OCI-LY1 (cell line): ENCODE measurements around the gene KLHL36.

Experiments
- H2AFZ ChIP-seq: fragments of 200-600 bp; sonication (generic), shearing (Covaris generic); 2 replicates; pipeline ENCODE4 v1.6.0; 2014; ENCODE audit warnings: antibody characterized with exemption, mild to moderate bottlenecking, low read length
- H3F3A ChIP-seq: fragments of 200-600 bp; sonication (generic), shearing (Covaris generic); 2 replicates; pipeline ENCODE4 v1.6.0; 2014; ENCODE audit warnings: mild to moderate bottlenecking, antibody characterized with exemption, low read length, moderate library complexity; ENCODE audit not compliant: insufficient read depth
- H3K27ac ChIP-seq: fragments of 200-600 bp; sonication (generic); 2 replicates; pipeline ENCODE4 v1.5.1; 2014; ENCODE audit warnings: low read length, mixed run types, mild to moderate bottlenecking, low read depth; ENCODE audit not compliant: poor library complexity, severe bottlenecking
- H3K27me3 ChIP-seq: fragments of 200-600 bp; sonication (generic); 2 replicates; pipeline ENCODE4 v1.6.0; 2014; ENCODE audit warnings: antibody characterized with exemption, mild to moderate bottlenecking, low read length, moderate library complexity; ENCODE audit not compliant: insufficient read depth
- H3K36me3 ChIP-seq: fragments of 200-600 bp; sonication (generic); 2 replicates; pipeline ENCODE4 v1.6.1; 2014; ENCODE audit warnings: mild to moderate bottlenecking, antibody characterized with exemption, low read length, moderate library complexity, mixed read lengths; ENCODE audit not compliant: insufficient read depth
- H3K4me1 ChIP-seq: fragments of 200-600 bp; sonication (generic); 2 replicates; pipeline ENCODE4 v1.5.1; 2014; ENCODE audit warnings: mild to moderate bottlenecking, low read length, moderate library complexity; ENCODE audit not compliant: insufficient read depth, severe bottlenecking
- H3K4me2 ChIP-seq: fragments of 200-600 bp; sonication (generic), shearing (Covaris generic); 2 replicates; pipeline ENCODE4 v1.6.1; 2014; ENCODE audit warnings: low read length
- H3K4me3 ChIP-seq: fragments of 200-600 bp; sonication (generic); 2 replicates; pipeline ENCODE4 v1.5.1; 2014; ENCODE audit warnings: low read length, low read depth, mild to moderate bottlenecking, mixed read lengths; ENCODE audit not compliant: poor library complexity, severe bottlenecking
- H3K79me2 ChIP-seq: fragments of 200-600 bp; shearing (Covaris generic); 2 replicates; pipeline ENCODE4 v1.6.1; 2016; ENCODE audit warnings: mixed run types, low read length, mixed read lengths; ENCODE audit not compliant: insufficient read depth
- H3K9ac ChIP-seq: fragments of 200-600 bp; sonication (generic), shearing (Covaris generic); 2 replicates; pipeline ENCODE4 v1.6.1; 2014; ENCODE audit warnings: mild to moderate bottlenecking, low read length, mixed read lengths
- H3K9me2 ChIP-seq: fragments of 200-600 bp; sonication (generic), shearing (Covaris generic); 2 replicates; pipeline ENCODE4 v1.6.1; 2014; ENCODE audit warnings: low read depth, mild to moderate bottlenecking, low read length, mixed read lengths
- H3K9me3 ChIP-seq: fragments of 200-600 bp; shearing (Covaris generic); 2 replicates; pipeline ENCODE4 v1.6.1; 2014; ENCODE audit warnings: low read length, mixed read lengths
- H4K20me1 ChIP-seq: fragments of 200-600 bp; sonication (generic), shearing (Covaris generic); 2 replicates; pipeline ENCODE4 v1.6.0; 2016; ENCODE audit warnings: mild to moderate bottlenecking, low read length; ENCODE audit not compliant: insufficient read depth
- EZH2 ChIP-seq: fragments of 200-600 bp; sonication (generic), shearing (Covaris generic); IDR thresholded peaks from 2 replicates; pipeline ENCODE4 v1.8.0; 2017; ENCODE audit warnings: borderline replicate concordance, mixed run types, mild to moderate bottlenecking, antibody characterized with exemption, low read length, moderate library complexity, mixed read lengths
- TF ChIP-seq, protein P1 (sequence below): fragments of 200-600 bp; sonication (generic), shearing (Covaris generic); IDR thresholded peaks from 2 replicates; pipeline ENCODE4 v1.5.1; 2017; ENCODE audit warnings: mild to moderate bottlenecking, antibody characterized with exemption, low read length, moderate library complexity, mixed read lengths

KLHL36 gene

DNA sequence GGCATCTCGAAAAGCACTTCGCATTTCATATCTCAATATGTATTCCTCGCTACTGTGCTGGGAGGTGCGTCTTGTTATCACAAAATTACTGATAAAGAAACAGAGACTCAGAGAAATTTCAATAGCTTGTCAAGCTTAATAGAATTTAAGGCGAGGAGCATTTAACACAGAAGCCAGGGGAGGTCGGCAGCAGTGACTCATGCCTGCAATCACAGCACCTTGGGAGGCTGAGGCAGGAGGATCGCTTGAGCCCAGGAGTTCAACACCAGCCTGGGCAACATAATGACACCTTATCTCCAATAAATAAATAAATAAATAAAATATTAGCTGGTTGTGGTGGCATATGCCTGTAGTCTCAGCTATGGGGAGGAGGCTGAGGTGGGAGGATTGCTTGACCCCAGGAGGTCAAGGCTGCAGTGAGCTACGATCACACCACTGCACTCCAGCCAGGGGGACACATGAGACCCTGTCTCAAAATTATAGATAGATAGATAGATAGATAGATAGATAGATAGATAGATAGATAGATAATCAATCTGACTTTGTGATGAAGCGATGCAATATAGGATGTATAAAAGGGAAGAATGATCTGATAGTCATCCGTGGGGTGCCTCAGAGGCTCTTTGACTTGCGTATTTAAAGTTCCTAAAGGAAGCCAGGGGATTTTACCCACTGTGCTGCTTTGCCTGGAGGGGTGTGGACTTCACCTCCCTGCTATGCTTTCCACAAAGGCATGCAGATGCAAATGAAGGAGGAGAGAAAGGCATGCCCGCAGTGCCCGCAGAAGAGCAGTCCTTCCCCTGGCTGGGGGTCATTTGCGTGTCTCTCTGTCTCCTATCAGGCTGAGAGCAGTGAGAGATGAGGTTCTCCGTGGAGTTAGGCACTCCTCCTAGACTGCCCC is 35.6 kb downstream of the KLHL36 start:
- TF ChIP-seq, protein P1, sequence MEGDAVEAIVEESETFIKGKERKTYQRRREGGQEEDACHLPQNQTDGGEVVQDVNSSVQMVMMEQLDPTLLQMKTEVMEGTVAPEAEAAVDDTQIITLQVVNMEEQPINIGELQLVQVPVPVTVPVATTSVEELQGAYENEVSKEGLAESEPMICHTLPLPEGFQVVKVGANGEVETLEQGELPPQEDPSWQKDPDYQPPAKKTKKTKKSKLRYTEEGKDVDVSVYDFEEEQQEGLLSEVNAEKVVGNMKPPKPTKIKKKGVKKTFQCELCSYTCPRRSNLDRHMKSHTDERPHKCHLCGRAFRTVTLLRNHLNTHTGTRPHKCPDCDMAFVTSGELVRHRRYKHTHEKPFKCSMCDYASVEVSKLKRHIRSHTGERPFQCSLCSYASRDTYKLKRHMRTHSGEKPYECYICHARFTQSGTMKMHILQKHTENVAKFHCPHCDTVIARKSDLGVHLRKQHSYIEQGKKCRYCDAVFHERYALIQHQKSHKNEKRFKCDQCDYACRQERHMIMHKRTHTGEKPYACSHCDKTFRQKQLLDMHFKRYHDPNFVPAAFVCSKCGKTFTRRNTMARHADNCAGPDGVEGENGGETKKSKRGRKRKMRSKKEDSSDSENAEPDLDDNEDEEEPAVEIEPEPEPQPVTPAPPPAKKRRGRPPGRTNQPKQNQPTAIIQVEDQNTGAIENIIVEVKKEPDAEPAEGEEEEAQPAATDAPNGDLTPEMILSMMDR, result no peak
- no peak for TF ChIP-seq EZH2
- peaks cover 4% of the 10 kb centered on the region for H3K4me1 ChIP-seq
- H3K4me3 ChIP-seq, result no peak overlapping the region
- H4K20me1 ChIP-seq, result no peaks in the 10 kb centered on the region
- no peaks in the 10 kb centered on the region for H3K9me2 ChIP-seq
- no peak overlapping the region for H3K27ac ChIP-seq
- no peak overlapping the region for H3K4me2 ChIP-seq
- H3K9ac ChIP-seq, result no peak overlapping the region
- H3K9me3 ChIP-seq, result 0 out of 2 replicates have a peak, but pooled peaks cover 3% of the 10 kb centered on the region
- H3F3A ChIP-seq, result no peaks in the 10 kb centered on the region
- H3K36me3 ChIP-seq, result no peaks in the 10 kb centered on the region; the same call in 1 of the 2 replicates
- H3K79me2 ChIP-seq, result no peaks in the 10 kb centered on the region
- H2AFZ ChIP-seq, result no peak overlapping the region
- H3K27me3 ChIP-seq, result no peaks in the 10 kb centered on the region; the same call in 1 of the 2 replicates

- Histone ChIP-seq H3K4me1 (peaks cover 4% of the 10 kb centered on the region), H2AFZ (no peak overlapping the region), H3K27me3 (no peaks in the 10 kb centered on the region; the same call in 1 of the 2 replicates), H3K9ac (no peak overlapping the region), H4K20me1 (no peaks in the 10 kb centered on the region), H3K27ac (no peak overlapping the region), H3K4me3 (no peak overlapping the region), H3K9me3 (0 out of 2 replicates have a peak, but pooled peaks cover 3% of the 10 kb centered on the region), H3K4me2 (no peak overlapping the region), H3F3A (no peaks in the 10 kb centered on the region), H3K36me3 (no peaks in the 10 kb centered on the region; the same call in 1 of the 2 replicates), H3K79me2 (no peaks in the 10 kb centered on the region), H3K9me2 (no peaks in the 10 kb centered on the region)
- TF ChIP-seq, protein P1, result no peak
- TF ChIP-seq EZH2, result no peak
These were observed 36.3 kb downstream of the KLHL36 start for GRCh38 chr16:84684592-84684965.

GRCh38 chr16:84685210-84685609 is 36.9 kb downstream of the KLHL36 start:
- no peaks in the 10 kb centered on the region for H4K20me1 ChIP-seq
- H3K9ac ChIP-seq, result no peak overlapping the region
- H3K79me2 ChIP-seq, result no peaks in the 10 kb centered on the region
- no peaks in the 10 kb centered on the region; the same call in 1 of the 2 replicates for H3K36me3 ChIP-seq
- no peaks in the 10 kb centered on the region for H3K9me2 ChIP-seq
- no peak overlapping the region for H3K27ac ChIP-seq
- H3K4me1 ChIP-seq, result peaks cover 4% of the 10 kb centered on the region
- H3K4me3 ChIP-seq, result no peak overlapping the region
- TF ChIP-seq, protein P1, result no peak
- TF ChIP-seq EZH2, result no peak
- no peaks in the 10 kb centered on the region; the same call in 1 of the 2 replicates for H3K27me3 ChIP-seq
- no peaks in the 10 kb centered on the region for H3F3A ChIP-seq
- H3K9me3 ChIP-seq, result 0 out of 2 replicates have a peak, but pooled peaks cover 3% of the 10 kb centered on the region
- no peak overlapping the region for H3K4me2 ChIP-seq
- H2AFZ ChIP-seq, result no peak overlapping the region
